Endothelial cell of hepatic sinusoid (primary cell): ENCODE measurements around the gene NBEA.
"Not testable (repeated sequence)": the region's sequence is repeated elsewhere in the genome, so short reads cannot be mapped to it uniquely, and the experiment has no call there.

Experiments
- in situ Hi-C: cut with HindIII; loops from 2 replicates; pipeline ENCODE4 v1.10.0; 2017; ENCODE audit warnings: low sequenced_read_pairs

The NBEA gene

GRCh38 chr13:34951528-34951927 is 9.5 kb downstream of the NBEA start:
- in situ Hi-C loops: no loop called here

- in situ Hi-C loops: no loop called here
Observed at GRCh38 chr13:34959489-34959888, 17.4 kb downstream of the NBEA start.

GRCh38 chr13:34964558-34964957 is 22.5 kb downstream of the NBEA start:
- in situ Hi-C loops: no loop called here

GRCh38 chr13:34967851-34968562 is 25.9 kb downstream of the NBEA start:
- in situ Hi-C loops: no loop called here

GRCh38 chr13:34969539-34969938 is 27.5 kb downstream of the NBEA start:
- in situ Hi-C loops: not testable (repeated sequence)

GRCh38 chr13:34970961-34971360 is 28.9 kb downstream of the NBEA start:
- in situ Hi-C loops: no loop called here

- in situ Hi-C loops: no loop called here
Observed at GRCh38 chr13:34971473-34971872, 29.4 kb downstream of the NBEA start.

- in situ Hi-C loops: not testable (repeated sequence)
Observed at GRCh38 chr13:34985199-34985598, 43.1 kb downstream of the NBEA start.

- in situ Hi-C loops: no loop called here
Observed at GRCh38 chr13:34988330-34988791, 46.3 kb downstream of the NBEA start.

GRCh38 chr13:34990399-34991214 is 48.5 kb downstream of the NBEA start:
- in situ Hi-C loops: no loop called here

GRCh38 chr13:34993470-34993869 is 51.4 kb downstream of the NBEA start:
- in situ Hi-C loops: no loop called here

GRCh38 chr13:35003734-35004133 is 61.7 kb downstream of the NBEA start:
- in situ Hi-C loops: not testable (repeated sequence)

- in situ Hi-C loops: no loop called here
Observed at GRCh38 chr13:35005051-35005450, 63.0 kb downstream of the NBEA start.

GRCh38 chr13:35014606-35015213 is 72.6 kb downstream of the NBEA start:
- in situ Hi-C loops: no loop called here

- in situ Hi-C loops: no loop called here
Observed at GRCh38 chr13:35016362-35017112, 74.5 kb downstream of the NBEA start.

GRCh38 chr13:35025314-35025713 is 83.2 kb downstream of the NBEA start:
- in situ Hi-C loops: no loop called here

- in situ Hi-C loops: no loop called here
Observed at GRCh38 chr13:35028338-35028867, 86.3 kb downstream of the NBEA start.

GRCh38 chr13:35039012-35039411 is 96.9 kb downstream of the NBEA start:
- in situ Hi-C loops: no loop called here

GRCh38 chr13:35046587-35046986 is 104.5 kb downstream of the NBEA start:
- in situ Hi-C loops: no loop called here

GRCh38 chr13:35055705-35056104 is 113.6 kb downstream of the NBEA start:
- in situ Hi-C loops: no loop called here

- in situ Hi-C loops: no loop called here
Observed at GRCh38 chr13:35057858-35058257, 115.8 kb downstream of the NBEA start.
